Superior temporal gyrus (tissue), 1 donor: ENCODE data around the gene KAT6B.
A peak's percentile ranks its signal among the peaks of the same experiment; 100 is the strongest.
"Not testable (repeated sequence)": the region's sequence is repeated elsewhere in the genome, so short reads cannot be mapped to it uniquely, and the experiment has no call there.

Experiments used
- DNase-seq: peaks from one replicate; pipeline ENCODE4 v3.0.0-alpha.2; 2016; ENCODE audit errors: extremely low spot score

Gene KAT6B

DNA sequence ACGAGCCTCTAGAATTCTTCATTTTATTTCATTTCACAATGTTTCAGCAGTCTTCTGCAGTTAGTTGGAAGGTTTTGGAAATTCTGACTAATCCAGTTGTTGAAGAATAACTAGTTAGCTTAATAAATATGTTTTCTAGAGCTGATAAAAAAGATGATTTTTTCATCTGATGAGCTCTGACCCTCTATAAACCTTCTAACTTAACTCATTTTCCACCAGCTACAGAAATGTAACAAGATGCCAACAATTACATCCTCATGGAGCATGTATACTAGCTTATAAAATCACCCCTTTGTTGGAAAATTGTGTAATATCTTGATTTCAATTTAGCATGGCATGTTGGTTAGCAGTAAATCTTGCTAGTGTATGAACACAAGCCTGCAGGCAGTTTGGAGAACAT lies 33.1 kb downstream of the KAT6B start:
- no peak for DNase-seq

DNA sequence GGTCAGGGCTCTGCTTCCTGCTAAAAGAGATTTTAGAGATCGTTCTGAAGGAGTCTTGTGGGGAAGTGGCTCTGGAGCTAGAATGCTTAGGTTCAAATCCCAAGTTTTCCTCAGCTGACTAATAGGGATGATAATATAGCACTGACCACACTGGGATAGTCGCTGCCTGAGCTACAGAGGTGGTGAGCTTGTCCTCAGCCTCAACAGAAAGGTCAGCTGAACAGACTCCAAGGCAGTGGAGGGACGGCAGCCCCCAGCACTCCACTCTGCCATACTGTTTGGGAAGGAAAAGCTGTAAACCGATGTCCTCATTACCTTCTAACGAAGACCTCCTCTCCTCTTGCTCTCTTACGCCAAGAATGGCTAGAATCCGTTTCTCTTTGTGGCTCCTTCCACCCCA lies 36.2 kb downstream of the KAT6B start:
- DNase-seq: no peak

DNA sequence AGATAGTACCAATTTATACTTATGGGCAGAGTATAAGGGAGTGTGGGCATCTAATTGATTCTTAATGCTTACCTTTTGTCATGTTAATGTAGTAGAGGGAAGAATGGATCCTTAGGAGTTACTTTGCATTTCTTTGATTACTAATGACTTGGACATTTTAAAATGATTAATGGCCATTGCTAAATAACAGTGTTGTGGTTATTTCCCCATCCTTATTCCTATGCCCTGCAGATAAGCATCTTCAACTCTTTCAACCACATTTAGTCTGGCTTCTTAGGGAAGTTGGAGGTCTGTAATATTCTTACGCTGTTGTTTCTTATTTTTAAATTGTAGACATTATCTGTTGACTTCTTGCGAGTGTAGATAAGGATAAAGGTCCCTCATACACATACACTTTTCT lies 37.2 kb downstream of the KAT6B start:
- DNase-seq: peak; percentile 4

DNA sequence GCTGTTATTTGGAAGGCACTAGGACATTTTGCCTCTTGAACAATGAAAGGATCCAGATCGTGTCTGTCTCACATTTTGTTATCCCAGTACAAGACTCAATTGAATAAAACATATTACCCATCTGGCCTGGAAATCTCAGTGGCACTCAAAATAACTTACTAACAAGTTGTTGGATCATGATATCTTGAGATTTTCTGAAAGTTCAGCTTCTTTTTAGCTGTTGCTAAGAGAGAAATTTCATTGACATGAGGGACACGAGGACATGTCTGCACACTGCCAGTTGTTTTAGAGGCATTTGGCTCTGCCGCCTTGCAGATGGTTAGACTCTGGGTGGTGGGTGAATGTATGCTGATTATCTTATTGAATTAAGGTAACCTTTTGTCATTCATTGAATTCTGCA lies 41.0 kb downstream of the KAT6B start:
- peak; percentile 29 for DNase-seq

- no peak for DNase-seq
Measured at GRCh38 chr10:74868392-74868977, 42.1 kb downstream of the KAT6B start.

DNA sequence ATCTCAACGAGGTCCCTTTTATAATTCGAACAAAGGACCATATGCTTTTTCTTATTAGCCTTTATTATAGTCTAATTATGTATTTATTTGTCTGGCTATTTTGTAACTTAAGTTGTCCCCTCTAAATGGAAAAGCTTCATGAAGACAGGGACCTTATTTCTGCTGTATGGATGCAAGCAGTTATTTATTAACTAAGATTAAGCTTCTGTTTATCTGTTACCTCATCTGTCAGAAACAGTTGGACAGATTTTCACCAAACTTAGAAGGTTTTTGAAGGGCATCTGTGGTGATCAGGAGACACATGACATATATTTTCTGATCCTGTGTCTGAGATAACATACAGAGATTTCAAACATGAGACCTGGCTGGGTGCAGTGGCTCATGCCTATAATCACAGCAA lies 43.2 kb downstream of the KAT6B start:
- DNase-seq: no peak

DNA sequence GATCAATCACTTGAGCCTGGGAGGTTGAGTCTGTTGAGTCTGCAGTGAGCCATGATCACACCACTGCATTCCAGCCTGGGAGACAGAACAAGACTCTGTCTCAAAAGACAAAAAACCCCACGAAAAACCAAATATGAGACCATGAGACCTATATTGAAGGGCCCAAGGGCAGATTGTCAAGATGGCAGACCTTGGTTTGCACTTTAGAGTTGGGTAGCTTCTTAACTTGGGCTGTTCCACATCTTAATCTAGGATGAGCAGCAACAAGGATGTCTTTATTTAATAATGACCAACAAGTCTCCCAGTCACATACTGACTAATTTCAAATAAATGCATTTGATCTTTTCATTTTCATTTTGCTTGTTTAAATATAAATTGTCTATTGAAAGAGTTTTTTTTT lies 43.8 kb downstream of the KAT6B start:
- DNase-seq: no peak

GRCh38 chr10:74871595-74872382 lies 45.4 kb downstream of the KAT6B start:
- DNase-seq: no peak

- no peak for DNase-seq
Measured at GRCh38 chr10:74873803-74874454, 47.5 kb downstream of the KAT6B start.

DNA sequence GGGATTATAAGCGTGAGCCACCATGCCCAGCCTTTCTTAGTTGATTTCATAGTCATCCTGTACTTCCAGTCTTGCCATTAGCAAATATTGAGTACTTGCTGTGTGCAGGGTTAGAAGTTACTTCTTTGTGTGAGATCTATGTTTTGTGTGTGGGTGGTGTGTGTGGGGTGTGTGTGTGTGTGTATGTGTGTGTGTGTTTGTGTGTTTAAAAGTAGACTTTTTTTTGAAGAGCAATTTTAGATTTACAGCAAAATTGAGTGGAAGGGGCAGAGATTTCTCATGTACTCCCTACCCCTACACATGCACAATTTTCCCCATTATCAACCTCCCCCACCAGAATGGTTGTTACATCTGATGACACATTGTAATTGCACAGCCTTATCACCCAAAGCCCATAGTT lies 48.2 kb downstream of the KAT6B start:
- no peak for DNase-seq

DNA sequence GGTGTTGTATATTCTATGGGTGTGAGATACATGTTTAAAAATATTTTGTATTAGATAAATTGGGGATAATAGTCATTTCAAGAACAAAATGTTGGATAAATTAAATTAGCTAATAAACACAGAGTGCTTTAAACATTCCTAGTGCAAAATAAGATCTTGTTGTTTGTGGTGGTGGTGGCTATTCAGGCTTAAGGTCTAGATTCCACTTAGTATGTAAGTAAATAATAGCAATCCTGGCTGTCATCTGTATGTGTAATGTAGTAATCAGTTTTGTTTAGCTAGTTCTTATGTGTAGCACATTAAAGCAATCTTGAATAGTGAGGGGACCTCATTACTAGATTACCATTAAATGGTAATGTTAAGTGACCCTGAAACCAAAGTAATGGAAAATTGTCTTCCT lies 48.7 kb downstream of the KAT6B start:
- no peak for DNase-seq

DNA sequence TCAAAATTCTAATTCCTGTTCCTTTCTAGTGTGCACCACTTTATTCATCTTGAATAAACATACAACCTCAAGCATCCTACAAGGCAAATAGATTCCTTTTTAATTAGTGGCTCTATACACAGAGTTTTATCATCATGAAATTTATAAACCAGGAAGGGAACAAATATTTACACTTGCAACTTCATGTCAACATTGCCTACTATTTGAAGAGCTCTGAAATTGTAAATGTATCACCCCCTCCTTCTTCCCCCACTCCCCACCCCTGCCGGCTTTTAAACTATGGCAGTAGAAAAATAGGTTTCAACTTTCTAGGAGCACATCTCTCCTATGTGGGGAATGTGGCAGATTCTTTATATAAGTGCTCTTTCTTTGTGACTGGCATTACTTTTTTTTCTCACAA lies 49.6 kb downstream of the KAT6B start:
- DNase-seq: no peak

DNA sequence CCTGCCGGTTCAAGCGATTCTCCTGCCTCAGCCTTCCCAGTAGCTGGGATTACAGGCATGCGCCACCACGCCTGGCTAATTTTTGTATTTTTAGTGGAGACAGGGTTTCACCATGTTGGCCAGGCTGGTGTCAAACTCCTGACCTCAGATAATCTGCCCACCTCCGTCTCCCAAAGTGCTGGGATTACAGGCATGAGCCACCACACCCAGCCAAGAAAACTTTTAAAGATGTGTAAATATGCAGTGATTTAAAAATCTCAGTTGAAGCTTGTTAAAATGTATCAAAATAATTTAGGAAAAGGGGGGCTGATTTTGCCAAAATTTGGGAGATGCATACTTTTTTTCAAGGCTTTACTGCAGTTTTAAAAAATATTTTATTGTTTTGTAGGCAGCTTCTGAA lies 50.7 kb downstream of the KAT6B start:
- DNase-seq: not testable (repeated sequence)

DNA sequence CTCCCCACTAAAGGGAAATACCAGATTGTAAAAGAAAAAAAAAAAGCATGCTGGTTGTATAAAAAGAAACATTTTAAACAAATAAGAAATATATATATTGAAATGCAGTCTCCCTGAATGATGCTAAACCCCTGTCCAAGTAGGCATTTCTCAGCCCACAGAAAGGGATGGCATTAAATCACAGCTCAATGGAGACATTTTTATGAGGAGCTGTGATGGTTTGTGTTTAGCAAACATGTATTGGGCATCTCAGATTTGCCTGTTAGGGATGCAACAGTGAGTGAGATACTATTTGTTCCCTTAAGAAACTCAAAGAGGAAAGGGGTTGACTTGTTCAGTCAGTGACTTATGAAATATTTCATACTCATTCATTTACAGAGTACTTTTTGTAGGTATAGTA lies 51.5 kb downstream of the KAT6B start:
- DNase-seq: no peak

GRCh38 chr10:74880041-74880440 lies 53.6 kb downstream of the KAT6B start:
- no peak for DNase-seq

DNA sequence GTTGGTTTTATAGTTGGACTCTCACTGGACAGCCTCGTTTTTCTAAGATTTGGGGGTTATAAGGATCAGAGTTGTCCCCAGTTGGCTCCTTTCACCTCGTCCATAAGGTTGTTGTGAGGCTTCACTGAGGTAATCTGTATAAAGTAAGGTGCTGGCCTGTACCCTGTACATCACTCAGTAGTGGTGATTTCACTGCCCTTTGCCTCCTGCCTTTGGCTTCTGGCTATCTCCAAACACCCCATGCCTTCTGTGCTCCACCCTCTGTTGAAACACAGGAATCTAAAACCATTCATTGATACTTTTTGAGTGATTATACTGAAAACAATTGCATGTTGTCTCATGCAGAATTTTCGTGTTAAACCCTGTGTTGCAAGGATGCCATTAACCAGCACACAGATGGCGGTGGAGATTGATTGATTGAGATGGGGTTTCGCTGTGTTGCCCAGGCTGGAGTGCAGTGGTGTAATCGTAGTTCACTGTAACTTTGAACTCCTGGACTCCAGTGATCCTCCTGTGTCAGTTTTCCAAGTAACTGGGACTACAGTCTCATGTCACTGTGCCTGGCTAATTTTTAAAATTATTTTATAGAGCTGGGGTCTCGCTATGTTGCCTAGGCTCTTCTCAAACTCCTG lies 55.0 kb downstream of the KAT6B start:
- DNase-seq: no peak

GRCh38 chr10:74882427-74882826 lies 56.0 kb downstream of the KAT6B start:
- DNase-seq: no peak

DNA sequence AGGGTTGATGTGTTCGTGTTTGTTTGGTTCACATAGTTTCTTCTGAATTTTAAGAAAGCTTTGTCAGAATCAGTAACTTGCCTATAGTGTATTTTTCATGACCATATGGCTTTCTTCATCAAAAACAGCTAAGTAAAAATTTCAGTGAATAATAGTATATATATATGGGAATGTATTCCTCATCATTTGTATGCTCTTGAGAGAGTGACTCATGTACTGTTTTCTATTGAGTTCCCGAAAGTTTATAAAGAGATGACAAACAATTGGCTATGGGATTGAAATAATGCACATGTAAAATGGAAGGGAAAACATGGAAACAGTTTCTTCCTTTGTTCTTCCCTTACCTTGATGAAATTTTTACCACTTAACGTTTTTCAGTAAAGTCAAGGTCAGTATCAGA lies 56.4 kb downstream of the KAT6B start:
- no peak for DNase-seq

DNA sequence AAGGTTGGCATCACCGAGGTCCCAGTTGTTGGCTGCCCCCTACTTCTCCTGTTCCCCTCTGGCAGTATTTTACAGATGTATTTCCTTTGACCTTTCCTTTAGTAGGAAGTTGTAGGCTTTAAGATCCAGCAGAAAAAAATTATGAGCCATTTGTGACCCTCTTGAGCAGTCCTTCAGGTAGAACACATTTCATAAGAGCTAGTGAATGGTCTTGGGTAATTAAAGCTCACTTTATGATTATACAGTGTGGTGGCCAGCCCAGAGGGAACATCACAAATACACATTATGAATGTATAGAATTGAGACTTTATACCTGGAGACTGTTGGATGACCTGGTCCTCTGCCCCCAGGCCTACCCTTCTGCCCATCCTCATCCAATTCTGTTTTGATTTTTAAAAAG lies 57.0 kb downstream of the KAT6B start:
- DNase-seq: no peak

GRCh38 chr10:74887614-74888284 lies 61.3 kb downstream of the KAT6B start:
- no peak for DNase-seq

DNA sequence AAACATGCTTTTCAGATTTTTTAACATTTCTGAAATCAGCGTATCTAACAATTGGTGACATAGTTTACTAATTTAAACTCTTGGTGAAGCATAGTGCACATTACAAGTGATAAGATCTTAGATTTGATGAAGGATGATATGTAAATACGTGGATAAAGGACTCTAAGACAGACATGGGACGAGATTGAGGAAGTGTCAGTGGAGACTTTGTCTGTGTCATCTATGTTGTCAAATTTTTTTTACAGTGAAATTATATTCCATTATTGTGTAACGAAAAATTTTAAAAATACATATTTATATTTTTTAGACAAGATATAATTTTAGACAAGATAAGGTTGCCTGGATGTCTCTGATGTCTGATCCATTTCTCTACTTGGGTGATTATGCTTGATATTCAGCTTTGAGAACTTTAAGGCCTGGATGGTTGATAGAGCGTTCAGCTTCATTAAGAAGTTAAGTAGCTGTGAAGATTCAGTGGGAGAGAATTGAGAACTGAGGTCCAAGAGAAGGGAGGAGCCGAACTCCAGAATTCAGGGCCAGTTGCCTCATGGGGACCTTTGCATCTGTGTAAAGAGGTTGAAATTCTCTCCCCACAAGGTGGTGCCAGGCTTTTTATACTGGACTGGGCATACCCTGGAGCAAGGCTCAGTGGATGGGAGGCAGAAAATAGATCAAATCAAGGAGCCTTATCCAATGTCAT lies 62.7 kb downstream of the KAT6B start:
- no peak for DNase-seq

DNA sequence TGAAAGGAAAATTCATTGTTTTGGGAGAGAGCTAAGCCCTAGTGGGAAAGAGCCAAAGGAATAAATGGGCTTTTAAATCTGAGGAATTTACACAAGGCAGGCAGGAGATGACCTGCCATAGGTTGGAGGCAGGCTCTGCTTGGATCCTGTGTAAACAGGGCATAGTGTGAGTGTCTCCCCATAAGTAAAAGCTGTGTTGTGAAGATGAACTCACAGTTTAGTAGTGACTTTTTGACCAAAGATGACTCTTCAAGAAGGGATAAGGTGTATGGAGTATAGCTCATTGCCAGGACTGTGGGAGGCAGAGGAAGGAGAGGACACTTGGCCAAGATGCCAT lies 63.2 kb downstream of the KAT6B start:
- DNase-seq: no peak
